ENCODE results near the gene FGFBP2.

DNA sequence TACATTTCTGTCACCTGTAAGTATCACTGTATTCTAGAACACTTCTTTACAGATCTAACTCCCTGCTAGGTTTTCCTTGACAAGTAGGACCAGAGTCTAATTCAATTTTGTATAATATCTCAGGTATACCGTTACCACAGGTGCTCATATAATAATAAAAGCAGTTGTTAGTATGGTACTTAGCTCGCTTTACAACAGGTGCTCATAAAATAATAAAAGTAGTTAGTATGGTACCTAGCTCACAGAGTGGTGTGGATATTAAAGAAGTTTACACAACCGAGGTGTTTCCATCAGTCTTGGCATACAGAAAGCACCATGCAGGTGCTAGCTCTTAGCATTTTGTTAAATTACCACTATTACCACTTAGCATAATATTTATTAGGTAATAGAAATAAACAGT is 32.9 kb upstream of the FGFBP2 start:
- TF ChIP-seq ZZZ3 (IDR thresholded peaks at IDR 0.05; ENCODE audit: control insufficient read depth, insufficient read length, low read depth) (no peak), SUPT20H (IDR thresholded peaks at IDR 0.05; ENCODE audit: borderline replicate concordance, control insufficient read depth, low read depth, low read length) (no peak), MXI1 (IDR thresholded peaks at IDR 0.05; ENCODE audit: low read depth, low read length) (no peak), SIN3A (IDR thresholded peaks at IDR 0.05; ENCODE audit: low read depth, low read length) (no peak)

Data from GM12878 (cell line).